Muscle layer of duodenum (tissue), 2 donors: ENCODE results near the gene UST.

ENCODE experiments used
- H3K27ac ChIP-seq: one replicate; pipeline ENCODE4 v1.7.0; 2013; ENCODE audit warnings: mild to moderate bottlenecking, low read length
- H3K27me3 ChIP-seq: one replicate; pipeline ENCODE4 v1.7.0; 2013; ENCODE audit warnings: low read depth, mild to moderate bottlenecking, control low read depth, low read length
- H3K36me3 ChIP-seq, 2 donors: one replicate each; pipeline ENCODE4 v1.7.0; 2013; ENCODE audit warnings: low read length in 2 of 2, control low read depth in 1 of 2, mild to moderate bottlenecking in 1 of 2; ENCODE audit not compliant: insufficient read depth in 2 of 2, control insufficient read depth in 1 of 2
- H3K4me1 ChIP-seq, 2 donors: one replicate each; pipeline ENCODE4 v1.7.0; 2013; ENCODE audit warnings: low read length in 2 of 2, mild to moderate bottlenecking in 2 of 2, control low read depth in 1 of 2, moderate library complexity in 1 of 2; ENCODE audit not compliant: insufficient read depth in 2 of 2, control insufficient read depth in 1 of 2
- H3K4me3 ChIP-seq, 2 donors: one replicate each; pipeline ENCODE4 v1.7.0; 2013; ENCODE audit warnings: low read length in 2 of 2, low read depth in 1 of 2, mild to moderate bottlenecking in 1 of 2
- H3K9me3 ChIP-seq, 2 donors: one replicate each; pipeline ENCODE4 v1.7.0; 2013; ENCODE audit warnings: low read length in 2 of 2, control low read depth in 1 of 2, mild to moderate bottlenecking in 1 of 2; ENCODE audit not compliant: control insufficient read depth in 1 of 2
- donor health status: healthy.

Gene UST

GRCh38 chr6:148814869-148815268, 68.0 kb downstream of the UST start:
- Histone ChIP-seq H3K27ac (no peak overlapping the region), H3K27me3 (no peaks in the 10 kb centered on the region), H3K4me3 (no peak overlapping the region), H3K36me3 (no peaks in the 10 kb centered on the region), H3K9me3 (no peaks in the 10 kb centered on the region), H3K4me1 (no peaks in the 10 kb centered on the region)

DNA sequence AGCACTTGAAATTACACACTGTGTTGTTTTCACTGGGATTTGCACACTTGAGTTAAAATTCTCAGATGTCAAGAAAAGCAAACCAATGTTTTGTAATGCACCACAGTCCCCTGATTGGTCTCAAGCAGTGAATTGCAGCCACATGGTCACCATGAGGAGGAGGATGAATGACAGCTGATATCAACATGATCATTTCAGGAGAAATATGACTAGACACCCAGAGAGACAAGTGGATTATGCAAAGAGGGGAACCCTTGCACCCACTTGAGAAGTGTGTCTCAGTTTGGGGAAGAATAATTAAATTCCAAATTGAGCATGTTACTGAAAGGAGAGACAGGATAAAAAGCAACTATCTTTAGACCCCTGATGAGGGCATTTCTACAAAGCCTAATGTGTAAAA, 69.3 kb downstream of the UST start:
- Histone ChIP-seq H3K27ac (no peak overlapping the region), H3K4me1 (no peaks in the 10 kb centered on the region), H3K9me3 (no peaks in the 10 kb centered on the region), H3K4me3 (no peak overlapping the region), H3K27me3 (no peaks in the 10 kb centered on the region), H3K36me3 (no peaks in the 10 kb centered on the region)

DNA sequence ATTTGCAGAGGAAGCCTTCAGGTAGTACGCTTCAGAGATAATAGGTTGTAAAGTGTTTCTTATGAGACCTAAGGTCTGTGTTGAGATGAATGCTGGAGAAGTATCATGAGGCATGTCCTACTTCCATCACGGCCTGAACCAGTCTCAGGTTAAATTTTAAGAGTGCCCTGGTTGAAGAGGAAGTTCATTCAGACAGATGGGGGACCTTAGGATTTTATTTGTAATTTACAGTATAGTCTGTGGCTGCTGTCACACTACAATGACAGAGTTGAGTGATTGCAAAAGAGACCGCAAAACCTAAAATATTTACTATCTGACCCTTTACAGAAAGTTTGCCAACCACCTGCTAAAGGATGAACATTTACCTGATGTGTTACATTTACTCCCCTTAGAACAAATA, 70.9 kb downstream of the UST start:
- H3K4me1 ChIP-seq, result no peaks in the 10 kb centered on the region
- H3K4me3 ChIP-seq, result no peak overlapping the region
- H3K27me3 ChIP-seq, result no peaks in the 10 kb centered on the region
- no peaks in the 10 kb centered on the region for H3K9me3 ChIP-seq
- no peak overlapping the region for H3K27ac ChIP-seq
- no peaks in the 10 kb centered on the region for H3K36me3 ChIP-seq

- H3K36me3 ChIP-seq, result no peaks in the 10 kb centered on the region
- H3K4me1 ChIP-seq, result no peaks in the 10 kb centered on the region
- no peak overlapping the region for H3K27ac ChIP-seq
- no peaks in the 10 kb centered on the region for H3K9me3 ChIP-seq
- H3K4me3 ChIP-seq, result no peak overlapping the region
- no peaks in the 10 kb centered on the region for H3K27me3 ChIP-seq
These were observed 72.2 kb downstream of the UST start for GRCh38 chr6:148818939-148819575.

GRCh38 chr6:148819852-148820251, 73.0 kb downstream of the UST start:
- H3K4me3 ChIP-seq, result no peak overlapping the region
- no peaks in the 10 kb centered on the region for H3K27me3 ChIP-seq
- no peaks in the 10 kb centered on the region for H3K9me3 ChIP-seq
- H3K36me3 ChIP-seq, result no peaks in the 10 kb centered on the region
- no peaks in the 10 kb centered on the region for H3K4me1 ChIP-seq
- H3K27ac ChIP-seq, result no peak overlapping the region

- no peak overlapping the region for H3K27ac ChIP-seq
These were observed 76.0 kb downstream of the UST start for GRCh38 chr6:148822819-148823218.

GRCh38 chr6:148824291-148824690, 77.5 kb downstream of the UST start:
- Histone ChIP-seq H3K36me3 (no peaks in the 10 kb centered on the region), H3K27me3 (no peaks in the 10 kb centered on the region), H3K4me3 (no peak overlapping the region), H3K27ac (no peak overlapping the region), H3K9me3 (no peaks in the 10 kb centered on the region), H3K4me1 (no peaks in the 10 kb centered on the region)

More at GRCh38 chr6:148822819-148823218, 76.0 kb downstream of the UST start:
- Histone ChIP-seq H3K9me3 (no peaks in the 10 kb centered on the region), H3K4me3 (no peak overlapping the region), H3K36me3 (no peaks in the 10 kb centered on the region), H3K27me3 (no peaks in the 10 kb centered on the region), H3K4me1 (no peaks in the 10 kb centered on the region)

- H3K4me3 ChIP-seq, result no peak overlapping the region
- H3K9me3 ChIP-seq, result no peaks in the 10 kb centered on the region
- H3K36me3 ChIP-seq, result no peaks in the 10 kb centered on the region
- H3K4me1 ChIP-seq, result no peaks in the 10 kb centered on the region
- H3K27ac ChIP-seq, result no peak overlapping the region
- H3K27me3 ChIP-seq, result no peaks in the 10 kb centered on the region
These were observed 78.1 kb downstream of the UST start for GRCh38 chr6:148824960-148825359.

DNA sequence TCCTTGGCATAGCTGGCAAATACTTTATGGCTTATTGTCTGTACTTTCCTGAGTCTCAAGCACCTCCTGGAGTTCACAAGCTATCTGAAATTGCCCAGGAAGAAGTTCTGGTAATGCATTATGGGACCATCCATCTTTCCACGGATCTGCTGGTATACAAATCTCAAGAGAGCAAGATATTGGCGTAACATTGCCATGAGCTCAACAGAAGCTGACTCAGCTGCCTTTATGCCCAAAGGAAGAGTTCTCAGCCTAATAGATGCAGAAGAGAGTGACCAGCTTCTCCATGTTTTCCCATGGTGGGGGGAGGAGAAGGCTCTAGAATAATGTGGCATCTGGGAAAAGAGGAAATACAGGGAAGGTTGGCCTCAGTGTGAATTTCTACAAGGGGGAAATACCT, 78.7 kb downstream of the UST start:
- Histone ChIP-seq H3K27ac (no peak overlapping the region), H3K9me3 (no peaks in the 10 kb centered on the region), H3K27me3 (no peaks in the 10 kb centered on the region), H3K4me3 (no peak overlapping the region), H3K4me1 (no peaks in the 10 kb centered on the region), H3K36me3 (no peaks in the 10 kb centered on the region)

DNA sequence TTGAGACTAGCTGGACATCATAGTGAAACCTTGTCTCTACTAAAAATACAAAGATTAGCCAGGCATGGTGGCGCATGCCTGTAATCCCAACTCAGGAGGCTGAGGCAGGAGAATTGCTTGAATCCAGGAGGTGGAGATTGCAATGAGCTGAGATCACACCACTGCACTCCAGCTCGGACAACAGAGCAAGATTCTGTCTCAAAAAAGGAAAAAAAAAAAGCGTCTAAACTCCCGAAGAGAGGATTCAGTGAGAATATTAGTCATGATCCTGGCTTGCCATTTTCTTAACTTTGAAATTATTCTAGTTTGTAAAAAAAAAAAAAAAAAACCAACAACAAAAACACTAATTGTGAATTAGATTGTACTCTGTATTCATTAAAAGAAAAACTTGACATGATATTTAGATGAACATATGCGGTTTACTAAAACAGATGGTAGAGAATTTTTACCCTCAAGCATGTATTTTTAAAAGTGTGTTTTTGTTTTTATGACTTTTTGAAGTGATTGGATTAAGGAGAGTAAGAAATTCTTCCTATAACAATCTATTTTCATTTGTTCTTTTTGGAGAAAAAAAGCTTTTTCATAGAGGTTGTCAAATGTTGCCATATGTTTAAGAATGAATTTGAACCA, 80.7 kb downstream of the UST start:
- Histone ChIP-seq H3K36me3 (no peaks in the 10 kb centered on the region), H3K27me3 (no peaks in the 10 kb centered on the region), H3K4me1 (no peaks in the 10 kb centered on the region), H3K4me3 (no peak overlapping the region), H3K27ac (no peak overlapping the region), H3K9me3 (no peaks in the 10 kb centered on the region)

GRCh38 chr6:148828047-148828446, 81.2 kb downstream of the UST start:
- Histone ChIP-seq H3K4me3 (no peak overlapping the region), H3K27ac (no peak overlapping the region), H3K4me1 (no peaks in the 10 kb centered on the region), H3K9me3 (no peaks in the 10 kb centered on the region), H3K27me3 (no peaks in the 10 kb centered on the region), H3K36me3 (no peaks in the 10 kb centered on the region)
